ENCODE data around the gene ADPRHL1.
A peak's percentile ranks its signal among the peaks of the same experiment; 100 is the strongest.

ADPRHL1 gene

DNA sequence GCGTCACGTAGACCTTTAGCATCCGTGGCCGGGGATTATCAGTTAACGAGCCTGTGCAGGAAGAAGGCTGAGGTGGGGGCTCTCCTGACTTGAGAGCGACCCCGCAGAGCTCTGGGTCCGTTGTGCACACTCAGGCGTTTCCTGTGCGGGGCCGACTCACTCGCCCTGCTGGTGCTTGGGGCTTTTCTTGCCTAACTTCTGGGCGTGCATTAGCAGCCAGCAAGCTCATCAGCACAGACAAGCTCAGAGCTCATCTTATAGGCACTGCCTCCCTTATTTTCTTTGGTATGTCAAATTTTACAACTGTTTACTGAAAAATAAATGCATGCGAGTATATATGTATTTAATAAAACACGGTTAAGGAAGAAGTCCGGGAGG is 23.7 kb downstream of the ADPRHL1 start:
- DNase-seq (ENCODE audit: low read depth in 2 of 2): no peak
- H3K4me3 ChIP-seq (replicated peaks in 1 of 2; ENCODE audit: low read depth in 2 of 2, low read length in 2 of 2): no peak overlapping the region
- TF ChIP-seq, protein P1, sequence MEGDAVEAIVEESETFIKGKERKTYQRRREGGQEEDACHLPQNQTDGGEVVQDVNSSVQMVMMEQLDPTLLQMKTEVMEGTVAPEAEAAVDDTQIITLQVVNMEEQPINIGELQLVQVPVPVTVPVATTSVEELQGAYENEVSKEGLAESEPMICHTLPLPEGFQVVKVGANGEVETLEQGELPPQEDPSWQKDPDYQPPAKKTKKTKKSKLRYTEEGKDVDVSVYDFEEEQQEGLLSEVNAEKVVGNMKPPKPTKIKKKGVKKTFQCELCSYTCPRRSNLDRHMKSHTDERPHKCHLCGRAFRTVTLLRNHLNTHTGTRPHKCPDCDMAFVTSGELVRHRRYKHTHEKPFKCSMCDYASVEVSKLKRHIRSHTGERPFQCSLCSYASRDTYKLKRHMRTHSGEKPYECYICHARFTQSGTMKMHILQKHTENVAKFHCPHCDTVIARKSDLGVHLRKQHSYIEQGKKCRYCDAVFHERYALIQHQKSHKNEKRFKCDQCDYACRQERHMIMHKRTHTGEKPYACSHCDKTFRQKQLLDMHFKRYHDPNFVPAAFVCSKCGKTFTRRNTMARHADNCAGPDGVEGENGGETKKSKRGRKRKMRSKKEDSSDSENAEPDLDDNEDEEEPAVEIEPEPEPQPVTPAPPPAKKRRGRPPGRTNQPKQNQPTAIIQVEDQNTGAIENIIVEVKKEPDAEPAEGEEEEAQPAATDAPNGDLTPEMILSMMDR (IDR thresholded peaks at IDR 0.05; ENCODE audit: low read depth, low read length): no peak

- H3K4me3 ChIP-seq (replicated peaks in 1 of 2; ENCODE audit: low read depth in 2 of 2, low read length in 2 of 2): no peak overlapping the region
- no peak for DNase-seq (ENCODE audit: low read depth in 2 of 2)
- TF ChIP-seq, protein P1 (IDR thresholded peaks at IDR 0.05; ENCODE audit: low read depth, low read length): no peak
Observed at GRCh38 chr13:113428871-113429607, 24.2 kb downstream of the ADPRHL1 start.

- TF ChIP-seq, protein P1 (IDR thresholded peaks at IDR 0.05; ENCODE audit: low read depth, low read length): no peak
- DNase-seq (ENCODE audit: low read depth in 2 of 2): no peak
- H3K4me3 ChIP-seq (replicated peaks in 1 of 2; ENCODE audit: low read depth in 2 of 2, low read length in 2 of 2): no peak overlapping the region
Observed at GRCh38 chr13:113428469-113428865, 24.8 kb downstream of the ADPRHL1 start.

GRCh38 chr13:113427562-113428468 is 25.5 kb downstream of the ADPRHL1 start:
- TF ChIP-seq, protein P1 (IDR thresholded peaks at IDR 0.05; ENCODE audit: low read depth, low read length): no peak
- DNase-seq (ENCODE audit: low read depth in 2 of 2): peak; percentile 22 to 26
- no peak overlapping the region for H3K4me3 ChIP-seq (replicated peaks in 1 of 2; ENCODE audit: low read depth in 2 of 2, low read length in 2 of 2)

DNA sequence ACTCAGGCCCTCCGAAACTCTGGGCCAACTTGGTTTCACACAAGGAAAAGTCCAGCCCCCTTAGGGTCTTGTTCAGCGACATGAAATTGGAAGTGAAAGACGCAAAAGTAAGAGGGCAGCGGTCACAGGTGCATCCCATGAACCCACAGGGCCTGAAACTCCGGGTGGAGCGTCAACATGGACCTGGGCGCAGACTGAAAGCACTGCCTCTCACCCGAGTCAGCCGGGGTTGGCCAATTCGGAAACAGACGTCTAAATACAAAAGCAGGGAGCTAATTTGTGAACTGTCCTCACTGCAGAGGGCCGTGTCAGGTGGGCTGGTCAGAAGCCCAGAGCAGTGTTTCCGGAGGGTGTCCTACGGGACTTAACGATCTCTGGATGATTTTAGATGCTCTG is 26.7 kb downstream of the ADPRHL1 start:
- DNase-seq (ENCODE audit: low read depth in 2 of 2): no peak
- no peak overlapping the region for H3K4me3 ChIP-seq (replicated peaks in 1 of 2; ENCODE audit: low read depth in 2 of 2, low read length in 2 of 2)
- TF ChIP-seq, protein P1 (IDR thresholded peaks at IDR 0.05; ENCODE audit: low read depth, low read length): no peak

- TF ChIP-seq, protein P1 (IDR thresholded peaks at IDR 0.05; ENCODE audit: low read depth, low read length): no peak
- H3K4me3 ChIP-seq (replicated peaks in 1 of 2; ENCODE audit: low read depth in 2 of 2, low read length in 2 of 2): no peak overlapping the region
- DNase-seq (ENCODE audit: low read depth in 2 of 2): peak in 1 of 2 donors; percentile 66
Observed at GRCh38 chr13:113425941-113426590, 27.2 kb downstream of the ADPRHL1 start.

Measured in cardiac fibroblast (primary cell).